Brain microvascular endothelial cell (primary cell): ENCODE data around the gene STAMBP.

Experiments
- DNase-seq: peaks from one replicate; pipeline ENCODE4 v3.0.0-alpha.2; 2020
- H3K27ac ChIP-seq: fragments of 250-450 bp; sonication (Bioruptor Pico); 2 replicates; pipeline ENCODE4 v1.5.1; 2020; ENCODE audit warnings: mild to moderate bottlenecking, moderate library complexity
- H3K27me3 ChIP-seq: fragments of 250-450 bp; sonication (Bioruptor Pico); replicated peaks from 2 replicates; pipeline ENCODE4 v1.5.1; 2020; ENCODE audit warnings: mild to moderate bottlenecking
- H3K36me3 ChIP-seq: fragments of 250-450 bp; sonication (Bioruptor Pico); replicated peaks from 2 replicates; pipeline ENCODE4 v1.5.1; 2020; ENCODE audit warnings: mild to moderate bottlenecking
- H3K4me3 ChIP-seq: 2 replicates; pipeline ENCODE4 v1.5.1; 2011; ENCODE audit warnings: low read depth, mild to moderate bottlenecking, control low read depth, low read length, moderate library complexity
- in situ Hi-C: cut with HindIII; loops from 2 replicates; pipeline ENCODE4 v1.10.0; 2017; ENCODE audit warnings: low sequenced_read_pairs, low pct_ligation_motif_present
- TF ChIP-seq, protein P1 (sequence below): IDR thresholded peaks from 2 replicates; pipeline ENCODE4 v1.5.1; 2011; ENCODE audit warnings: low read depth, mild to moderate bottlenecking, moderate library complexity, low read length, control low read depth, inconsistent platforms; ENCODE audit errors: missing control alignments

Gene STAMBP

DNA sequence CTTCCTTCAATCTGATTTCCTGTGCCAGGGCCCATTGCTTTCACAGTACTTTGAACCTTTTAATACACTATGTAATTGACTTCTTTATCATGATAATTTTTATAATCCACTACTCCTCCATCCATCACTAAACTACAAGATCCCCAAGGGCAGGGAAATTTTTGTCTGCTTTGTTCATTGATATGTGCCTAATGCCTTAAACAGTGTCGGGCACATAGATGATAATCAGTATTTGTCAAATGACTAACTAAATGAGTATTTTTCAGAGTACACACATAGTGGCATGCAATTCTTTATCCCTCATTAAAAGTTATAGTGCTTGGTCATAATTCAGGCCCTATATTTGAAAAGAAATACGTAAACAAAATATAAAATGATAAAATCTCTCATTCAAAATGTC is 5.3 kb upstream of the STAMBP start:
- Histone ChIP-seq H3K36me3 (no peaks in the 10 kb centered on the region), H3K27me3 (no peaks in the 10 kb centered on the region), H3K4me3 (no peak overlapping the region), H3K27ac (no peak overlapping the region)
- TF ChIP-seq, protein P1, sequence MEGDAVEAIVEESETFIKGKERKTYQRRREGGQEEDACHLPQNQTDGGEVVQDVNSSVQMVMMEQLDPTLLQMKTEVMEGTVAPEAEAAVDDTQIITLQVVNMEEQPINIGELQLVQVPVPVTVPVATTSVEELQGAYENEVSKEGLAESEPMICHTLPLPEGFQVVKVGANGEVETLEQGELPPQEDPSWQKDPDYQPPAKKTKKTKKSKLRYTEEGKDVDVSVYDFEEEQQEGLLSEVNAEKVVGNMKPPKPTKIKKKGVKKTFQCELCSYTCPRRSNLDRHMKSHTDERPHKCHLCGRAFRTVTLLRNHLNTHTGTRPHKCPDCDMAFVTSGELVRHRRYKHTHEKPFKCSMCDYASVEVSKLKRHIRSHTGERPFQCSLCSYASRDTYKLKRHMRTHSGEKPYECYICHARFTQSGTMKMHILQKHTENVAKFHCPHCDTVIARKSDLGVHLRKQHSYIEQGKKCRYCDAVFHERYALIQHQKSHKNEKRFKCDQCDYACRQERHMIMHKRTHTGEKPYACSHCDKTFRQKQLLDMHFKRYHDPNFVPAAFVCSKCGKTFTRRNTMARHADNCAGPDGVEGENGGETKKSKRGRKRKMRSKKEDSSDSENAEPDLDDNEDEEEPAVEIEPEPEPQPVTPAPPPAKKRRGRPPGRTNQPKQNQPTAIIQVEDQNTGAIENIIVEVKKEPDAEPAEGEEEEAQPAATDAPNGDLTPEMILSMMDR = no peak
- in situ Hi-C loops = no loop called here
- DNase-seq = no peak

DNA sequence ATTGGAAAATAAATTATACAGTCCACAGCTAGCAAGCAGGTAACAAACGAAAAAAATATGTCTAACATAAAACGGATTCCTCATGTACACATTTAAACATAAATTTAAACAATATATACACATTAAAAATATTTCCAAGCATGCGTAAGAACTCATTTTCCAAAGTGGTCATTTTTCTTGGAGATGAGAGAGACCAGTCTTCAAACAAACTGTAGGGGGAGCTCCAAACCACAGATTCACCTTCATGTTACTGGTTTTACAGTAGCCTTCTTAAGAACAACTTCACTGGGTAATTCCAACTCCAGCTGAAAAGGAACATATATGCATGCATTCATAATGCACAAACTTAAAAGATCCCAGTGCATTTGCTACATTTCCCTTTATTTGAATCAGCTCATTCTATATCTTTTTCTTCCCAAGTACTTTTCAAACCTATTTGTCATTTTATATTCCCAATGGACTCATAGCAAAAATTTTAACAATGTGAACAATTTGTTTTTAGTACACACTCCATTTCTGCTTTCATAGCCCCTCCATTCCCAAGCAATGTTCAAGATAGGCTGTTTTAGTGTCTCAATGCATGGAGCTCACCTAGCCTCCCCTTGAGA is 4.7 kb upstream of the STAMBP start:
- in situ Hi-C loops = no loop called here
- no peaks in the 10 kb centered on the region for H3K36me3 ChIP-seq
- H3K4me3 ChIP-seq = no peak overlapping the region
- DNase-seq = peak; percentile 59
- TF ChIP-seq, protein P1 = peak; percentile 73
- no peaks in the 10 kb centered on the region for H3K27me3 ChIP-seq
- no peak overlapping the region for H3K27ac ChIP-seq

DNA sequence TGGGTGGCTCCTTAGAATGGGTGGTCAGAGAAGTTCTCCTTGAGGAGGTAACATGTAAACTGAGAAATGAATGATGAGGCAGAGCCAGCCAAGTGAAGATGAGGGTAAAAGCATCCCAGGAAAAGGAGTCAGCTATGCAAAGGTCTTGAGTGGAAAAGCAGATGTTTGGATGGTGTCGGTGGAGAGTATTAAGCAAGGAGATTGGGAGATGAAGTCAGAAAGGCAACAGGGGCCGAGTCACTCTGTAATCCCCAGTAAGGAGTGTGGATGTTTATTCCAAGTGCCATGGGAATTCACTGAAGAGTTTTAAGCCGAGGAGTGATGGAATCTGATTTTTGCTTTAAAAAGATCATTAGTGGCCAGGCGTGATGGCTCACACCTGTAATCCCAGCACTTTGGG is 3.4 kb upstream of the STAMBP start:
- TF ChIP-seq, protein P1 = no peak
- Histone ChIP-seq H3K36me3 (no peaks in the 10 kb centered on the region), H3K27me3 (no peaks in the 10 kb centered on the region), H3K27ac (no peak overlapping the region), H3K4me3 (no peak overlapping the region)
- in situ Hi-C loops = no loop called here
- no peak for DNase-seq

DNA sequence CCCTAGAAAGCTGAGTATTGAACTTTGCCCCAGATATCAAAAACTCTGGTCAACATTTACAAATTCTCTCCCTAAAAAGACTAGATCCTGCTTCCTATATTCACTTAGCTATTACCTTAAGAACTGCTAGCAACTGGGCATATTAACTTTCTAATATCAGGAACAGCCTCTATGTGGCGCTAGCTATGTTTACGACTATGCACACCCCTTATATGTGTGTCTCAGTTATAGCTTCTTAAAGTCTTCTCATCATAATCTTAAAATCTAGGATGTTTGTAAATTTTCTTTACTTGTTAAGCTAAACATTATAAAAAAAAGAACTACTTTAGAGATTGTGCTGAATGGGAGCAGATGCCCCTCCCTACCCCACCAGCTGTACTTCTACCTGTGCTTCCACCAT is 1.7 kb upstream of the STAMBP start:
- TF ChIP-seq, protein P1 = peak; percentile 56
- in situ Hi-C loops = no loop called here
- Histone ChIP-seq H3K27ac (no peak overlapping the region), H3K27me3 (no peaks in the 10 kb centered on the region), H3K4me3 (no peak overlapping the region), H3K36me3 (no peaks in the 10 kb centered on the region)
- DNase-seq = peak; percentile 20

DNA sequence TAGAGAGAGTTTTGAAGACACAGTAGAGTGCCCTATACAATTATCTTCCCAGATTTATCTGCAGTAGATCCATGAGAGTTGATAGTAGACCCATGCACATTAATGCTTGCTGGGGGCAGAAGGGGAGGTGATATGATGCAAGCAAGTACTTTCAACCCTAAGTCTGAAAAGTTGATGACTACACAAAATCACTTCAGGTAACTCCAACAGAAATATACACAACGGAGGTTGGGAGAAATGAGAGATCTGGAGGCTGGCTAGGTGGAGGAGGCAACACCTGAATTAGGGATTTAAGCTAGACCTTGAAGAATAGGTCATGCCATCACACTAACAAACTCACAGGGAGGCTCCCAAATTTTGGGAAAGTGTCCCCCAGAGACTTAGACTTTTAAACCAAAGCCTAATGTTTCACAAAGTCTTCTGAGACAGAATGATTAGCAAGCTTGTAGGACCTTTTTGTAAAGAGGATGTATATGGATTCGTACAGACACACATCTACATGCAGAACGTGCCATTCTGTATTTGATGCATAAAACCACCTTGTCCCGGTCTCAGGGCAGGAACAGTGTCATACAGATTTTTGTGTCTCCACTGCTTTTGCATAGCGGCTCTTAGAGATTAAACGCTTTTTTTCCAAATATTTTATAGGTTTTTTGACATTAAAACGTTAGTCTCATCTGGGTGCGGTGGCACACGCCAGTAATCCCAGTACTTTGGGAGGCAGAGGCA is 937 bp upstream of the STAMBP start:
- Histone ChIP-seq H3K4me3 (no peak overlapping the region), H3K27me3 (no peaks in the 10 kb centered on the region), H3K27ac (no peak overlapping the region), H3K36me3 (no peaks in the 10 kb centered on the region)
- in situ Hi-C loops = no loop called here
- TF ChIP-seq, protein P1 = no peak
- no peak for DNase-seq
